Activated B cell treated with CpG ODN at 0.5 μM for 24 hours (primary cell): ENCODE data around the gene ABCB8. TPM values are rescaled to one million over a fixed set of nuclear protein-coding genes. Genes with fewer than 3 reads are reported as not detected.

Source experiments
- ATAC-seq: fragments of 200-7000 bp; cut with Tn5 transposase; one replicate; pipeline ENCODE4 v1.10.0; 2021; ENCODE audit warnings: low read depth, mild to moderate bottlenecking, moderate library complexity
- CTCF ChIA-PET: fragments of 350-600 bp; sonication (Branson Sonifier 250); formaldehyde crosslinking; loops from one replicate; lab custom pipeline; 2021; ENCODE audit warnings: antibody characterized with exemption; lab: Charles Lee
- POLR2A ChIA-PET: fragments of 350-600 bp; sonication (Branson Sonifier 250); formaldehyde crosslinking; loops from one replicate; lab custom pipeline; 2021; ENCODE audit warnings: antibody characterized with exemption; lab: Charles Lee
- DNase-seq: peaks from one replicate; pipeline ENCODE4 v3.0.0; 2022
- H3K27ac Mint-ChIP-seq: one replicate; pipeline ENCODE4 v1.8.0; 2020; ENCODE audit warnings: mixed read lengths
- H3K27me3 Mint-ChIP-seq: one replicate; pipeline ENCODE4 v1.8.0; 2021; ENCODE audit warnings: mixed read lengths
- H3K36me3 Mint-ChIP-seq: one replicate; pipeline ENCODE4 v1.8.0; 2021; ENCODE audit warnings: low read depth, mixed read lengths
- H3K4me1 Mint-ChIP-seq: one replicate; pipeline ENCODE4 v1.8.0; 2021; ENCODE audit warnings: mixed read lengths
- H3K4me3 Mint-ChIP-seq: one replicate; pipeline ENCODE4 v1.8.0; 2020; ENCODE audit warnings: mild to moderate bottlenecking, mixed read lengths
- H3K9me3 Mint-ChIP-seq: one replicate; pipeline ENCODE4 v1.8.0; 2020; ENCODE audit warnings: mixed read lengths
- CTCF ChIP-seq: fragments of 200-600 bp; IDR thresholded peaks from one replicate; pipeline ENCODE4 v1.8.0; 2022; ENCODE audit warnings: antibody characterized with exemption, mild to moderate bottlenecking
- intact Hi-C: fragments of 100-400 bp; cut with micrococcal nuclease; formaldehyde crosslinking; loops from one replicate; pipeline ENCODE4 v1.15.1; 2024
- total RNA-seq: library from RNA; stranded (reverse); gene quantifications from 2 replicates; pipeline ENCODE4 v1.2.3, GENCODE V29; 2022

The ABCB8 gene
- total RNA-seq, 1 donor from 2014 or later = 46.5 TPM

DNA sequence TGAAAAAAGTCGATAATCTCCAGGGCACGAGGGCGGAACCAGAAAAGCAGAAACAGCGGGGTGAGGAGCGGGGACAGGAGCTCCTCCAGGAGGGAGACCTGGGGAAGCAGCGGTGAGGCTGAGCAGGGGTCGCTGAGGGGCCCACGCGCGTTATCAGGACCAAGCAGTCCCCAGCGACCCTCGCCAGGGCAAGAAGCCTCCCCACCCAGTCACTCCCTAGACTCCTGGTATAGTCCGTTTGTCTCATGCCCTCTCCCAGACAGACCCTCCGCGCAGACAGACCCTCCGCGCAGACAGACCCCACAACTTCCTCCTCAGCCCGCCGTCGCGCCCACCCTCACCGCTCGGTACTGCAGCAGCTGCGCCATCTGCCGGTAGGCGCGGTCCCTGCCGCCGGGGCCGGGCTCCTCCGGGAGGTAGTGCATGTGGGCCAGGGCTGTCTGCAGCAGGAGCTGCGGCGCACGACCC is 10.3 kb upstream of the ABCB8 start:
- POLR2A ChIA-PET = interaction anchor here (1.4 to 2.1 kb wide), 2 partner anchors 10 to 14 kb away, joined by 4 to 21 read pairs; partner anchors contain the start of gene ABCB8
- CTCF ChIA-PET = interaction anchor here (1.1 to 4.2 kb wide), 9 partner anchors 9 to 120 kb away, joined by 3 to 25 read pairs (median 5); partner anchors contain the start of gene ABCB8
- TF ChIP-seq CTCF = peak; percentile 78
- Mint-ChIP-seq H3K27ac (no peak overlapping the region), H3K9me3 (no peaks in the 10 kb centered on the region), H3K4me3 (peak overlapping the region; percentile 85), H3K36me3 (no peaks in the 10 kb centered on the region), H3K27me3 (peaks cover 32% of the 10 kb centered on the region), H3K4me1 (peaks cover 45% of the 10 kb centered on the region)
- intact Hi-C loops = loop anchor here (1.0 to 2.0 kb wide), 7 partner anchors 10 to 120 kb away; partner anchors contain the start of genes ABCB8, FASTK and SLC4A2
- ATAC-seq (peak; percentile 72), DNase-seq (peak; percentile 83)

DNA sequence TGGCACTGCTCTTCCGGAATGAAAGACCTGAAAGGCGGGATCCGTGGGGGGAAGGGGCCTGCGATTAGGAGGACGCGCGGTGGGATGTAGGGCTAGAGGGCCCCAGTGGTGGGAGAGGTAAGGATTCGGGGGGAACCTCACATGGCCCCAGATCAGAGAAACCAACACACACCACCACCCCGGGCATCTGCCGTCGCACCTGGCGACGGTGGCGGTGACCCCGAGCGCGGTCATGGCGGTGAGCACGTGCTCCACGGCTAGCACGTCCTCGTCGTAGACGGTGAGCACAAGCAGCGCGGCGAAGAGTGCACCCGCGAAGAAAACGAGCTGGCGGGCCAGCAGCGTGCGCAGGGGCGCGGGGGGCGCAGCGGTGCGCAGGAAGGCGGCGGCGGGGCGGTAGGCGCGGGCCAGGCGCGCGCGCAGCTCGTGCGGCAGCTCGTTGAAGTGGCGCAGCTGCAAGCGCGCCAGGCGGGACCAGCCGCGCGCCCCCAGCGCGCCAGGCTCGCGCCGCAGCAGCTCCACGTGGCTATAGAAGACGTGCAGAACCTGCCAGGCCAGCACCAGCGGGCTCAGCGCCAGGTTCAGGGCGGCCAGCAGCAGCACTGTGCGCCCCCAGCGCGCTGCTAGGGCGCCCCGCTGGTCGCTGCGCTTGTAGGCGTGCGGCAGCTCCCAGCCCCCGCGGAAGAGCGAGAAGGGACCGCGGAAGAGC is 9.7 kb upstream of the ABCB8 start:
- H3K27ac Mint-ChIP-seq = no peak overlapping the region
- intact Hi-C loops = loop anchor here (1.0 to 2.0 kb wide), 7 partner anchors 10 to 120 kb away; partner anchors contain the start of genes ABCB8, FASTK and SLC4A2
- peak; percentile 20 for ATAC-seq
- no peaks in the 10 kb centered on the region for H3K36me3 Mint-ChIP-seq
- H3K27me3 Mint-ChIP-seq = peaks cover 35% of the 10 kb centered on the region
- H3K4me3 Mint-ChIP-seq = peak overlapping the region; percentile 85
- no peaks in the 10 kb centered on the region for H3K9me3 Mint-ChIP-seq
- POLR2A ChIA-PET = interaction anchor here (0.8 to 2.1 kb wide), 3 partner anchors 10 to 44 kb away, joined by 4 to 21 read pairs (median 4); partner anchors contain the start of gene ABCB8
- peak; percentile 36 for DNase-seq
- peak; percentile 7 for TF ChIP-seq CTCF
- CTCF ChIA-PET = interaction anchor here (0.9 to 4.2 kb wide), 10 partner anchors 8 to 121 kb away, joined by 3 to 25 read pairs (median 4); partner anchors contain the start of gene ABCB8
- H3K4me1 Mint-ChIP-seq = peaks cover 44% of the 10 kb centered on the region

GRCh38 chr7:151019130-151019447 is 9.2 kb upstream of the ABCB8 start:
- no peaks in the 10 kb centered on the region for H3K9me3 Mint-ChIP-seq
- ATAC-seq (no peak), DNase-seq (no peak)
- no peak for TF ChIP-seq CTCF
- POLR2A ChIA-PET = interaction anchor here (0.8 to 2.1 kb wide), 3 partner anchors 9 to 44 kb away, joined by 4 to 21 read pairs (median 4); partner anchors contain the start of gene ABCB8
- peaks cover 35% of the 10 kb centered on the region for H3K27me3 Mint-ChIP-seq
- H3K36me3 Mint-ChIP-seq = no peaks in the 10 kb centered on the region
- H3K27ac Mint-ChIP-seq = no peak overlapping the region
- H3K4me3 Mint-ChIP-seq = peak overlapping the region; percentile 41
- intact Hi-C loops = loop anchor here (2.0 kb wide), 3 partner anchors 40 to 62 kb away; partner anchors contain the start of genes FASTK and SLC4A2
- CTCF ChIA-PET = interaction anchor here (0.9 to 4.2 kb wide), 8 partner anchors 8 to 121 kb away, joined by 3 to 25 read pairs (median 4); partner anchors contain the start of gene ABCB8
- peaks cover 39% of the 10 kb centered on the region for H3K4me1 Mint-ChIP-seq

DNA sequence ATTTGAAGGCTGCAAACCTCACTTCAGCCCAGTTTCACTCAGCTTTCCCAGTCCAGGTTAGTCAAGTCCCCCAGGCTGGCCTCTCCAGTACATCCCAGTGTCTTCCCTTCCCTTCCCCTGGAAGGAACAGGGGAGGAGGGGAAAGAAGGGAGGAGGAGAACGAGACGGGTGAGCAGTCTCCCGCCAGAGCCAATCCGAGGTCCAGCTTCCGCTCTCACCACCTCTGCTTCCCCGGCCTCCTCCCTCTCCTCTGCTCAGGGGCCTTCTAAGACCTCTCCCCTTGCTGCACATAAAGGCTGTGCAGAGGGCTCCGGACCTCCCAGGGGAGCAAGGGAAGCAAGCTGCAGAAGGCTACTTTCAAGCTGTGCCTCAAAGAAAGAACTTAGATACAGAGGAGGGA is 8.0 kb upstream of the ABCB8 start:
- no peak overlapping the region for H3K27ac Mint-ChIP-seq
- intact Hi-C loops = no loop called here
- peaks cover 38% of the 10 kb centered on the region for H3K27me3 Mint-ChIP-seq
- ATAC-seq = no peak
- H3K4me3 Mint-ChIP-seq = peak overlapping the region; percentile 11
- DNase-seq = no peak
- H3K4me1 Mint-ChIP-seq = peaks cover 27% of the 10 kb centered on the region
- no peaks in the 10 kb centered on the region for H3K9me3 Mint-ChIP-seq
- ChIA-PET CTCF (interaction anchor here (0.9 kb wide), 1 partner anchor 122 kb away, joined by 3 read pairs; no protein-coding TSS in a partner anchor), POLR2A (no interaction called here)
- TF ChIP-seq CTCF = no peak
- no peaks in the 10 kb centered on the region for H3K36me3 Mint-ChIP-seq

DNA sequence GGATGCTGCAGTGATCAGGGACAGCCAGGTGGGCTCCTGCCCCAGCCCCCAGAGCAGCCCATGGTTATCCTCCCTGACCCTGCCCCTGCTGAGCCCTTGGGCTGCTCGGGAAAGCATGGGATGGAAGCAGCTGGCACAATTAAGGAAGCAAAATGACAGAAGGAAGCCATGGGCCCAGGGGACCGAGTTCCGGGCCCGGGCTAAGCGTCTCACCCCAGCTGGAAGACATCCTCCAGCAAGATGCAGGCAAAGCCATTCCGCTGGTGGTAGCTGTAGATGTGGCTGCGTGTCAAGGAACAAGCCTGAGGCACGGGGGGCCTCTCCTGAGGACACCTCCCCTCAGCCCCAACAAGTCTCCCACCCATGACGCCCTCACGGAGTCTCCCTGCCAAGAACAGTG is 5.0 kb upstream of the ABCB8 start:
- CTCF ChIA-PET = no interaction called here
- POLR2A ChIA-PET = no interaction called here
- ATAC-seq = no peak

More for the DNA sequence above, 5.0 kb upstream of the ABCB8 start:
- intact Hi-C loops = no loop called here
- Mint-ChIP-seq H3K4me3 (no peak overlapping the region), H3K27me3 (peaks cover 44% of the 10 kb centered on the region), H3K36me3 (peaks cover under 1% of the 10 kb centered on the region), H3K27ac (no peak overlapping the region), H3K9me3 (no peaks in the 10 kb centered on the region), H3K4me1 (peaks cover 21% of the 10 kb centered on the region)
- no peak for TF ChIP-seq CTCF
- no peak for DNase-seq
